ENCODE measurements around the gene NEMP1.

The NEMP1 gene

GRCh38 chr12:57009949-57010626, 68.5 kb downstream of the NEMP1 start:
- intact Hi-C loops (cut with DNase I): loop anchor here (2.0 kb wide), 1 partner anchor 51 kb away; no protein-coding TSS in a partner anchor

GRCh38 chr12:57008178-57008577, 70.4 kb downstream of the NEMP1 start:
- DNase-seq: peak in 1 of 10 donors; percentile 12
- intact Hi-C loops (cut with DNase I): loop anchor here (2.0 kb wide), 1 partner anchor 53 kb away; no protein-coding TSS in a partner anchor

More at GRCh38 chr12:57009949-57010626, 68.5 kb downstream of the NEMP1 start:
- no peak for DNase-seq

DNA sequence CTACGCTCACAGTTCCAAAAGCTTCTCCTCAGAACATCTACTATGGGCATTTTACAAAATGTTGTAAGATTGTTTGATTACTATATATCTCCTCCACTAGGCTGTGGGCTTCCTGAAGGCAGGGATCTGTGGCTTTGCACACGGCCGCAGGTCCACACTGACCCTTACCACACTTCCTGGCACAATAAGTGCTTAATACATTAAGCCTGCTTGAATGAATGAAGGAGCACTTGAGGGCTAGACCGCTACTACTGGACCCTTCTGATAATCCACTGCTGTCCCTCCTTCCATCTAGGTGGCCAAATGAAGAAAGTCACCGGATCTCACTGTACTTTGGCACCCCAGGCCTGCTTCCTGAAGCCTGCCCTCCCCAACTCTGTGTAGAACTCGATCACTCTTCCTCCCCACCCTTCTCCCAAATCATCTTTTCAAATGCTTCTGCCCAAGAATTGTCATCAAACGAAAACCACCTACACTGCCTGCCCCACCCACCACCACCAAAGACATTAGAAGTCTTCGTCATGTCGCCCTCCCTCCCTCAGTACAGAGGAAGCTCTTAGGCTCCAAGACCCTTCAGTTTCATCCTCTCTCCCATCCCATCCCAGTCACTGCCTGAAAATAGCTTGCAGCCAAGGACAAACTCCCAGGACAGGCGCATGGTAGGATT, 71.6 kb downstream of the NEMP1 start:
- intact Hi-C loops (cut with DNase I): loop anchor here (1.0 kb wide), 1 partner anchor 105 kb away; no protein-coding TSS in a partner anchor
- DNase-seq: no peak

DNA sequence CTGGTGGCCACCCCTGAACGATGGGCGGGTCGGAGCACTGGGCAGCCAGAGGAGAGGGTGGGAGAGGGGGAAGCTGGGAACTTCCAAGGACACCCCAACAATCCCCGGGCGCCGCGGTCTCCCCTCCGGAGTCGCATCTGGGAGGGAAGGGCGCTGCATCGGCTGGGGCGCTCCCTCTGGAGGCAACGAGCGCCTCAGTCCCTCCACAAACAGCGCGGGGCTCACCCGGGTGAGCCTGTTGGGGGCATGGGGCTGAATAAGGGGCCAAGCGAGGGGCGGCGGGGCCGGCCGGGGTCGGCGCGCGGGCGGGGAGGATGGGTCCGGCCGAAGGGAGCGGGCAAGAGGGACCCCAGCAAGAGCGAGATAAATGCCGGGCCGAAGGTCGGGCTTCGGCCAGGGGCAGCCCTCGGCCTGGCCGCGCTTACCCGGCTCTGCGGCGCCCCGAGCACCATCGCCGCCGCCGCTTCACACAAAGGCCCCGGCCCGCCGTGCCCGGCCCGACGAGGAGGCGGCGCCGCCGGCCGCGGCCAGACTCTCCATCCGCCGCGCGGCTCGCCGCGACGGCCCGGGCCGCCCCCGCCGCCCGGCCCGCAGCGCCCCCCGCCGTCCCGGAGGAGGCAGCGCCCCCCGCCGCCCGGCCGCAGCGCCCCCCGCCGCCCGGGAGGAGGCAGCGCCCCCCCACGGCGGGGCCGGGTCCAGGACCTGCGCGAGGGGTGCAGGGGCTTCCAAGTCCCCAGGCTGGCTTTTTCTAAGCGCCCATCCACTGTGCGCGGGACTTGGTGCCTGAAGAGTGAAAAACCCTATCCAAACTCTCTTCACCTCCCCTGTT, 72.4 kb downstream of the NEMP1 start, which contains the start of gene ZBTB39:
ZBTB39 (minus strand) TSS at position 567 of the 829 bp plus-strand sequence. CDS start 1,629 bp downstream, outside the sequence.
- DNase-seq: peak in 9 of 10 donors; percentile 23 to 94 (median 49)
- intact Hi-C loops (cut with DNase I): no loop called here

Measured in posterior cingulate gyrus (tissue), 11 donors.